ENCODE measurements around the gene SF3B3.
"Not testable (repeated sequence)": the region's sequence is repeated elsewhere in the genome, so short reads cannot be mapped to it uniquely, and the experiment has no call there.

SF3B3 gene

DNA sequence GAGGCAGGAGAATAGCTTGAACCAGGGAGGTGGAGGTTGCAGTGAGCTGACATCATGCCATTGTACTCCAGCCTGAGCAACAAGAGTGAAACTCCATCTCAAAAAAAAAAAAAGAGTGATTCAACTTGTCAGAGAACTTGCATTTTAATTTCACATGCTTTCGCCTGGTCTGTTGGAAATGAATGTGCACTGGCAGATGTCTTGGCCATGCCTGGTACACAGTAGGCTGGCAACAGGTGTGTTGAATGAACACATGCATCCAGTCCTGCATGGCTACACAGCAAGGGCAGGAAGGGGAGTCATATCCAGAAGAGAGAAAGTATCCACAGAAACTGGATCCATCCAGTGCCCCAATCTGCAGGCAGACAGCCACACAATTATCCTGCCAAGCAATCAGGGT is 11.8 kb upstream of the SF3B3 start:
- no peak for DNase-seq (ENCODE audit: low spot score)

DNA sequence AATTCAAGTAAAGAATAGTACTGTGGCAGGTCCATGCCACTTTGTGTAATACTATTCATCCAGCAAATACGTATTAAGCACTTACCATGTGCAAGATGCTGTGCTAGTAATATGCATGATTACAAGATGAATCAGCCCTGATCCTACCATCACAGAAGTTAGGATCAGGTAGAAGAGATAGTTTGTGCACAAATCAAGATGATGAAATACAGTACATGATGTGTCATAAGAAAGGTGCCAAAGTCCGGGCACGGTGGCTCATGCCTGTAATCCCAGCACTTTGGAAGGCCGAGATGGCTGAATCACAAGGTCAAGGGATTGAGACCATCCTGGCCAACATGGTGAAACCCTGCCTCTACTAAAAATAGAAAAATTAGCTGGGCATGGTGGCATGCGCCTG is 11.2 kb upstream of the SF3B3 start:
- DNase-seq (ENCODE audit: low spot score), result no peak

DNA sequence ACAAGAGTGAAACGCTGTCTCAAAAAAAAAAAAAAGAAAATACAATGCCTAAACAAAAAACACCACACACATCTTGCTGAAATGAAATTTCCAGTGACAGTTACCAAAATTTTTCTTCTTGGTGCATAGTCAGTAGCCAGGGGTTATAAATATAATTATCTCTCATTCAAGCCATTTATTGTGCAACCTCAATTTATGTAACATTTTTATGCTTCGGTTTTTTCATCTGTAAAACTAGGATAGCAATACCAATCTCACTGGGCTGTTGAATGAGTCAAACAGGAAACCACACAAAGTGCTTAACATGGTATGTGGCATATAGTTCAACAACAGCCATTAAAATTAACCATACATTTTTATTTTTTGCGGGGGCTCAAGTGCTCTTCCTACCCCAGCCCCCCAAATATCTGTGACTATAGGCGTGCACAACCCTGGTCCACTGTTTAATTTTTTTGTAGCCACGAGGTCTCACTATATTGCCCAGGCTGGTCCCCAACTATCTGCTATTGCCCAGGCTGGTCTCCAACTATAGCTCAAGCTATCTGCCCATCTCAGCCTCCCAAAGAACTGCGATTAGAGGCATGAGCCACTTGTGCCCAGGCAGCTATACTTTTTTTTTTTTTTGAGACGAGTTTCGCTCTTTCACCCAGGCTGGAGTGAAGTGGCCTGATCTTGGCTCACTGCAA is 2.9 kb upstream of the SF3B3 start:
- DNase-seq (ENCODE audit: low spot score), result no peak

DNA sequence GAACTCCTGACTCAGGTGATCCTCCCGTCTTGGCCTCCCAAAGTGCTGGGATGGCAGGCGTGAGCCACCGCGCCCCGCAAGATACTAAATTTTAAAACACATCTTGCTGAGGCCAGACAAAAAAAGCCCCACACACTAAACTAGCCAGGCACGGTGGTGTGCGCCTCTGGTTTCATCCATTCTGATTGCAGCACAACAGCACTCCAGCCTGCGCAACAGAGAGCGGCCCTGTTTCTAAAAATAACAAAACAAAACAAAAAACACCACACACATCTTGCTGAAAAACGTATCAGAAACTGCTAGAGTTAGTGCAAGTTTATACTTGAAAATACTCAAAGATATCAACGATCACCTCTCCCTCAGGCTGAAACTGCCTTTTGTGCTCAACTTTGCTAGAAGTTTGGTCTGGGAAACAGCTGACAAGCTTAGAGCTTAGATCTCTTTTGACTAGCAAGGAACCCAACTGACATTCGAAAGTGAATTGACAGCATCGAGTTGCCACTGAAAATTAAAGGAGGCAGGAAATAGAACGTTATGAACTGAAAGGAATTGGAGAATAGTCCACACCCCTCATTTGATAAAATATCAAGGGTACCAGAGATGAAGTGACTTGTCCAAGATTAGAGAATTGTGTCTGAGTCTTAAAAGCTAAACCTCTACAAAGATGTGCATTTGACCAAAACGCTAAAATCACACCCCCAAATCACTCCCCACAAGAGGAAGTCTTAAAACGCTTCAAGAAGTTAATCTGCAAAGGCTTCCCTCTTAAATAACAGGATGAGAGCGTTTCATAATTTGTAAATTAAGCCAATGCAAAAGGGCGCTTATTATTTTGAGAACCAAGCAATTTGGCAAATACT is 1.2 kb upstream of the SF3B3 start:
- no peak for DNase-seq (ENCODE audit: low spot score)

DNA sequence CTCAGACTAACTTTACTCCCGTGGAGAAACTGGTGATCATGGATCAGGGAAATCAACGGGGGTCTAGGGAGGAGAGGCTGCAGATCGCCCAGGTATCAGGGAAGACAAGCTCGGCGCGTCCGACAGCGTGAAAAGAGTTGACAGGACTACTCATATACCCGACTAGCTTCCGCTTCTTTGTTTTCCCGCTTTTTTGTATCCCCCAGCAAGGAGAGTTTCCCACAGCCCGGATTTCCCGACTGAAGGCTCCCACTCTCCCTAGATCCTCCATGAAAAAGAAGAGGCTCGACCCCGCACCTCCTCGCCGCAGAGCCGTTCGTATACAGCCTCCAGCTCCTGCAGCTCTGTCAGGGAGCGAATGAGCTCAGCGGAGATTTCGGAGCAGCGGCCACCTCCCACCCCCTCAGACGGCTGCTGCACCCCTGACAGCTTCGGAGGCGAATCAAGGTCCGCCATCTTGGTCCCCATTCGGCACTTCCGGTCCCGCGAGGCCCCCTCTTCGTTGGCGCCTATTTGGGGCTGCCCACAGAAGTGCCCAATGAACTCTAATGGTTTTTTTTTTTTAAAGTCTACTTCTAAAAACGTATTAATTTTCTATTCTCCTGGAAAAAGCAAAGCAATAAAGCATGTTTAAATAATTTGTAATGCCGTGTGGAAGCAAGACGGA is 407 bp upstream of the SF3B3 start, which contains the start of gene COG4:
Gene COG4, minus strand, starts transcription at position 479 of the 667 bp plus-strand sequence. Its CDS starts 11 bp downstream, at position 468.
- peak; percentile 93 for DNase-seq (ENCODE audit: low spot score)

DNA sequence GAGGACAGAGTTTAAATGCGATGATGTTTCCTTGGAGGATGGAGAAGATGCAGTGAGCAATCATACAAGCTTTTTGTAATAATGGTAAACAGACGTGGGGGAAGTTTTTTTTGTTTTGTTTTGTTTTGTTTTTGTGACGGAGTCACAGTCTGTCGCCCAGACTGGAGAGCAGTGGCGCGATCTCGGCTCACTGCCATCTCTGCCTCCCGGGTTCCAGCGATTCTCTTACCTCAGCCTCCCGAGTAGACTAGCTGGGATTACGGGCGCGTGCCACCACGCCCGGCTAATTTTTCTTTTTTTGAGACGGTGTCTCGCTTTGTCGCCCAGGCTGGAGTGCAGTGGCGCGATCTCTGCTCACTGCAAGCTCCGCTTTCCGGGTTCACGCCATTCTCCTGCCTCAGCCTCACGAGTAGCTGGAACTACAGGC is 796 bp downstream of the SF3B3 start:
- not testable (repeated sequence) for DNase-seq (ENCODE audit: low spot score)

DNA sequence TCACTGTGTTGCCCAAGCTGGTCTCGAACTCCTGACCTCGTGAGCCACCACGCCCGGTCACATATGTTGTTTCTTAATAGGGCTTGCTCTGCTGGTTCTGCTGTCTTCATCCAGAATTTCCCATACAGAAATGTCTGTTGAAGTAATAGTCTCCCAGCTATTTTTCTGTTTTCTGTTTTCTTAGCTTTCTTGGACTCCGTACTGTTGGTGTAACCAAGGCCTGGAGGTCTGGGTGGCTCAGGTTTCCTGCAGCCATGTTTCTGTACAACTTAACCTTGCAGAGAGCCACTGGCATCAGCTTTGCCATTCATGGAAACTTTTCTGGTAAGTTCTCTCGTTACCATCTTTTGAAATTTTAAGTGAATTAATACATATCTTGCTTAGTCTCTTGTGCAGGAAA is 2.8 kb downstream of the SF3B3 start:
- no peak for DNase-seq (ENCODE audit: low spot score)

DNA sequence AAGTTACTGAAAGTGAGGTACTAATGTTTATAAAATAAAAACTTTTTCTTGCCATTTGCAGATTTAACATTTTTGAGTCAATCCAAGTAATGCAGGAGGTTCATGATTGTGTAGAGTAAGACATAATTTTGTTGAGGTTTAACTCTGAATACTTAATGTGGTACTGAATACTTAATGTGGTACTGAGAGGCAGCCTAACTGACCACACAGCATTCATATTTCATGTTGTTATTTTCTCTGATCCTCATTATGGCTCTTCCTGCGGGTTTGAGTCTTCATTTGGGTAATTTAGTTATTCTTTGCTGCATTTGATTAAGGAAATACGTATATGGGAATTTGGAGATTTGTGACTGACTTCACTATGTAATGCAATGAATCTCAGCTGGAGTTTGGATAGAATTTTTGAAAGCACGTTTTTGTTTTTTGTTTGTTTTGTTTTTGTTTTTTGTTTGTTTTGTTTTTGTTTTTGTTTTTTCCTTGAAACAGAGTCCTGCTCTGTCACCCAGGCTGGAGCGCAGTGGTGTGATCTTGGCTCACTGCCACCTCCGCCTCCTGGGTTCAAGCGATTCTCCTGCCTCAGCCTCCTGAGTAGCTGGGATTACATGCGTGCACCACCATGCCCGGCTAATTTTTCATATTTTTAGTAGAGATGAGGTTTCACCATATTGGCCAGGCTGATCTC is 3.8 kb downstream of the SF3B3 start:
- DNase-seq (ENCODE audit: low spot score), result no peak

DNA sequence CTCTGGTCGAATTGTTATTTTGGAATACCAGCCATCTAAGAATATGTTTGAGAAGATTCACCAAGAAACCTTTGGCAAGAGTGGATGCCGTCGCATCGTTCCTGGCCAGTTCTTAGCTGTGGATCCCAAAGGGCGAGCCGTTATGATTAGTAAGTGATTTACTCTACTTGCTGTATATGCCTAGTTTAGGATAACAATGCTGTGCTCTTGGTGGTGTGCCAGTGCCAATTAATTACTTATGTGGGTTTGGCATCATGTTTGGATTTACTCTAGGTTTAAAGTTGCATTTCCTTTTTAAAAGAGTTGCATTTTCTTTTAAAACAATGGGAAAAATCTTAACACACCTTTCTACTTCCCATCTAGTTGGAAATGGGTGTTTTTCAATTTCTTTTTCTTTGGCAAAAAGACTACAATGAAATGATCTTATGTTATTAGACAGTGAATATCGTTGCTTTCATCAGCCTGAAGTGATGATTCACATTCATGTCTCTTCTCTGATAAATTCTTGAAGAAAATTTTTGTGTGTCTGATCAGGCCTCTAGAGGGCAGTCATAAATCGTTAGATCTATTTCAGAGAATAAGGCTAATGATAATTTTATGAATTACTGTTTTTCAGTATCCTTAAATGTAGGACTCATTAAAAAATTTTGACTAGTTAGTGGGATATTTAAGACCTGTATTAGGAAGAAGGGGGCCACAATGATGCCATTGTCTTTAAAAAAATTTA is 5.6 kb downstream of the SF3B3 start:
- no peak for DNase-seq (ENCODE audit: low spot score)

DNA sequence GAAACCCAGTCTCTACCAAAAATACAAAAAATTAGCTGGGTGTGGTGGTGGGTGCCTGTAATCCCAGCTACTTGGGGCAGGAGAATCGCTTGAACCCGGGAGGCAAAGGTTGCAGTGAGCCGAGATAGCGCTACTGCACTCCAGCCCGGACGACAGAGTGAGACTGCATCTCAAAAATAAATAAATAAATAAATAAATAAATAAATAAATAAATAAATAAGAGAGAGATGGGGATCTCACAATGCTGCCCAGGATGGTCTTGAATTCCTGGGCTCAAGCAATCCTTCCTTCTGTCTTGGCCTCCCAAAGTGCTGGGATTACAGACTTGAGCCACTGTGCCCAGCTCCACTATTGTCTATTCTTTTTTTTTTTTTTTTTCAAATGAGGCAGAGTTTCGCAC is 6.3 kb downstream of the SF3B3 start:
- not testable (repeated sequence) for DNase-seq (ENCODE audit: low spot score)

DNA sequence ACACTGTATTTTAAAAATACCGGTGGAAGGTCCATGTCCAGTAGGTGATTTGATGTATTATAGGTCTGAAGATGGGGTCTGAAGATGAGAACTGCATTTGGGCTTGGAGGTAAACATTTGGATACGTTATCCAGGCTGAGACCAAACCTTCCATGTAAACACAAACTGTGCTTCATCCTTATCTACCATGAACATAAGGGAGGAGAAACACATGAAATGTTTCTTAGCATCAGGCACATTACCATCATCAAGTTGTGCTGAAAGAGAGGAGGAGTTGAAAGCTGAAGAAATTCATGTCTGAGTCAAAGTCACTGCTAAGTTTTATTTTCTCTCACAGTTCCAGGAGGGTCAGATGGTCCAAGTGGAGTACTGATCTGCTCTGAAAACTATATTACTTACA is 11.4 kb downstream of the SF3B3 start:
- DNase-seq (ENCODE audit: low spot score), result no peak

DNA sequence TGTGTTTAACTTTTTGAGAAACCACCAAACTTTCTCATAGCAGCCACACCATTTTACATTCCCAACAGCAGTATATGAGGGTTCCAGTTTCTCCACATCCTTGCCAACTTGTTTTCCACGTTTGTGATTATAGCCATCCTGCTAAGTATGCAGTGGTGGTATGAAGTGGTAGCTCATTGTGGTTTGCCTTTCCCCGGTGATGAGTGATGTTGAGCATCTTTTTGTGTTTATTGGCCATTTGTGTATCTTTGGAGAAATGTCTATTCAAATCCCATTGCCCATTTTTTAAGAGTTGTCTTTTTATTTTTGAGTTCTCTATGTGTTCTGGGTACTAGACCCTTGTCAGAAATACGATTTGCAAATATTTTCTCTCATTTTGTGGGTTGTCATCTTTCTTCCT is 17.4 kb downstream of the SF3B3 start:
- no peak for DNase-seq (ENCODE audit: low spot score)

DNA sequence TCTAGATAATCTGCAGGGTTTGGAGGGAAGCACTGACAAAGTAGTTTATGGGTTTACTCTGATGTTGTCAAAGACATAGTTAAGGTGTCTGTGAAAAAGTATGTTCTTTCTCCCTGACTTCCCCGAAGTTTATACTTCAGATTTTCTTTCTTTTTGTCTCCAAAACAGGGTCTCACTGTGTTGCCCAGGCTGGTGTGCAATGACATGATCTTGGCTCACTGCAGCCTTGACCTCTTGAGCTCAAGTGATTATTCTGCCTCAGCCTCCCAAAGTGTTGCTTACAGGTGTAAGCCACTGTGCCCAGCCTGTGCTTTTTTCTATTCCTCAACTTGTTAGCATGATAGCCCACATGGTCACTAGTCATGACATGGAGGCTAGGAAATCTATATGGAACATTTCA is 20.9 kb downstream of the SF3B3 start:
- no peak for DNase-seq (ENCODE audit: low spot score)

DNA sequence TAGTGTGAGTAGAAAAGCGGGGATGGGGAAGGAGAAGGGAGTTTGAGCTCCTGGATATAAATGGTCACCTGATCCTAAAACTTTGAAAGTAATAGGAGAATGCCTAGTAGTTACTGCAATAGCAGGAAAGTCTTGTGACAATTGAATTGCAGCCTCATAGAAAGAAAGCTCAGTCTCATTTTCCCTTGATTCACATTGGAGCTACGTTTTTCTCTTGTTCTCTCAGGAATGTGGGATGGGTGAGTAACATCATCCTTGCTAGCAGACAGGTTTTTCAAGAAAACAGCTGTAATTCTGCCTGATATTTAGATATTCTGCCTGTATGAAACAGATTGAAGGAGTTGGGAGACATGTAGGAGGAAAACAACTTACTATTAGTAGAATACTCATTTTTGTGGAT is 25.3 kb downstream of the SF3B3 start:
- DNase-seq (ENCODE audit: low spot score), result no peak

DNA sequence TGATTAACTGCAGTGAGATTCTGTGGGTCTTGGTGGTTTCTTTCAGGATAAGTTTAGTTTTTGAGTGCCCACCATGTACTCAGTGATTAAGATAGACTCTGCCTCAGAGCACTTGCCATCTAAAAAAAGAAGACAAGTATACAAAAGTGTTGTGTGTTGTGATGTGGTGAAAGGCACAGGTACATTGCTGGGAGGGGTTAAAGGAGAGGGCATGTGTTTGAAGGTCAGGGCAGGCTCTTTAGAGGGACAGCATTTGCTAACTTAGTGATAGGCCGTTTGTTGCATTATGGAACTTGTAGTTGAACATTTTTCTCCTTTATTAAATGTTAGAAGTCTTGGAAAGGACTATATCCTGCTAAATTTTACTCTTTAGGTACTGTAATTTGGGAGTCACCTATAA is 26.5 kb downstream of the SF3B3 start:
- DNase-seq (ENCODE audit: low spot score), result no peak

DNA sequence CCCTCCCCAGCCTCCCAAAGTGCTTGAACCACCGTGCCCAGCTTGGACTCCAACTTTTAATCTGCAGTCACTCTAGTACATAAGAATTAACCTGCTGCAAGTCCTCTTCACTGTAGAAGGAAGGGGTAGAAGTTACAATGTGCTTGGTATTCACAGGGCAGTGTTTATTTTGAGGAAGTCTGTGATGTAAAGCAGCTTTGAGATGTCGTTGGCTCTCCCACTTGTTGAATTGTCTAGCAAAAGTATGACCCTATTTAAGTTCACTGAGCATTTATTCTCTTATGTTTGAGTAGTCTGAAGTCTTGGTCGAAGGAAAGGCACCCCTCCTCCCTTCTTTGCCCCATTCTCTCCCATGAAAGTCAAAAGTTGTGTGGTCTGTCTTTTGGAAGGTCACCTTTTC is 28.2 kb downstream of the SF3B3 start:
- no peak for DNase-seq (ENCODE audit: low spot score)

DNA sequence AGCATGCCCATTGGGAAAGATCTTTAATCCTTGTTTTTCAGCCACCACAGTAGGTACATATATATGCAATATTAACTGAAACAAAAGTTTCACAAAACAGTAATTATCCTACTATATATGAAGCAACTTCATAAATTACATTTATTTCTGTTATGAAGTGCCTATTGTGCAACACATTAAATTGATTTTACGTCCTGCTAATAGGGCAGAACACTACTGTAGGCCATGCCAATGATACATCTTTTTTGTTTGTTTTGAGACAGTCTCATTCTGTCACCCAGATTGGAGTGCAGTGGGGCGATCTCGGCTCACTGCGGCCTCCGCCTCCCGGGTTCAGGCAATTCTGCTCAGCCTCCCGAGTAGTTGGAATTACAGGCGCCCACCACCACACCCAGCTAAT is 29.1 kb downstream of the SF3B3 start:
- DNase-seq (ENCODE audit: low spot score), result no peak

DNA sequence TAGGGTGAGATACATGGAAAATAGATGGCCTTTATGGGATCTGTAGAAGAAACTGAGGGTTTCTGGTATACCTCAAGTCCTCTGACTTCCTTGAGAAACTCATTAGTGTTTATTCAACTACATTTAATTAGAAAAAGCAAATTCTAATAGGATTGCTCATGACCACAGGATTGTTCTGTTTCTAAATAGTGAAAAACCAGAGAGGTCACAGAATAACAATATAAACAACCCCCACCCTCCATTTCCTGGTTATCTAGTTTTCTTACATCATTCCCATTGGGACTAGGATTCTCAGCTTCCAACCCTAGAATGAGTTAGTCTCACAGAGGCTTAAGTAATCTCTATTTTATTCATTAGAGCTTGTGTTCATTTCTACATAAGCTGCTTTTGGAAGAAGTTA is 30.0 kb downstream of the SF3B3 start:
- DNase-seq (ENCODE audit: low spot score), result no peak

DNA sequence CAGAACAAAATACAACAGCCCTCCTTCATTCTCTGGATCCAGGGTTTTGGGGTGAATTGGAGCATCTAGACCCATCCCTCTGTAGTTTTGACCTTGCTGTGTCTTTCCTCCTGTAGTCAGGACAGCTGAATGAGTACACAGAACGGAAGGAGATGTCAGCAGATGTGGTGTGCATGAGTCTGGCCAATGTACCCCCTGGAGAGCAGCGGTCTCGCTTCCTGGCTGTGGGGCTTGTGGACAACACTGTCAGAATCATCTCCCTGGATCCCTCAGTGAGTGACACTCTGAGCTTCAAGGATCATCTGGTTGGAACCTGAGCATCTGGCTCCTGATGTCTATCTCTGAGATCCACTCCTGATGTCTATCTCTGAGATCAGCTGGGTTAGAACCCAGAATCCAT is 32.4 kb downstream of the SF3B3 start:
- DNase-seq (ENCODE audit: low spot score), result no peak

DNA sequence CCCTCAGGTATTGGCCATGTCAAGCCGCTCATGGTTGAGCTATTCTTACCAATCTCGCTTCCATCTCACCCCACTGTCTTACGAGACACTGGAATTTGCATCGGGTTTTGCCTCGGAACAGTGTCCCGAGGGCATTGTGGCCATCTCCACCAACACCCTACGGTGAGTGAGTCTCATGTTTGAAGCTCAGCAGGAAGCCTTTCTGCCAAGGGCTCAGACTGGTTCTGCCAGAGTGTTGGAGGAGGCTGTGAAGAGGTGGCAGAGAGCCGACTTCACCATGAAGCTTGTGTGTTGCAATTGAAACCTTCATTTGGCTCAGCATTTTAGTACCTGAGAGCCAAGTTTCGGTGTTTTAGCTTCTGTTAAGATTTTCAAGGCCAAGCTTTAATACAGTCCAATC is 38.0 kb downstream of the SF3B3 start:
- no peak for DNase-seq (ENCODE audit: low spot score)

DNA sequence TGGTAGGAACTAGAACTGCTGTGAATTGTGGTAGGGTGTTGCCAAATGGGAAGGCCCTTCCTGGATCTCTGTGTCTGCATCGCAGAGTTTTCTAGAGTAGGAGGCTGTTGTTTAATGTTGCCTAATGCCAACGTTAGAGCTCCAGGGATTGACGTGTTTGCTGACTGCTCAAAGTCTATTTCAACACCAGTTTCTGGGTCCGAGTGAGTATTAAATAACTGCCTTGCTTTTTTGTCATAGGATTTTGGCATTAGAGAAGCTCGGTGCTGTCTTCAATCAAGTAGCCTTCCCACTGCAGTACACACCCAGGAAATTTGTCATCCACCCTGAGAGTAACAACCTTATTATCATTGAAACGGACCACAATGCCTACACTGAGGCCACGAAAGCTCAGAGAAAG is 40.0 kb downstream of the SF3B3 start:
- DNase-seq (ENCODE audit: low spot score), result no peak

DNA sequence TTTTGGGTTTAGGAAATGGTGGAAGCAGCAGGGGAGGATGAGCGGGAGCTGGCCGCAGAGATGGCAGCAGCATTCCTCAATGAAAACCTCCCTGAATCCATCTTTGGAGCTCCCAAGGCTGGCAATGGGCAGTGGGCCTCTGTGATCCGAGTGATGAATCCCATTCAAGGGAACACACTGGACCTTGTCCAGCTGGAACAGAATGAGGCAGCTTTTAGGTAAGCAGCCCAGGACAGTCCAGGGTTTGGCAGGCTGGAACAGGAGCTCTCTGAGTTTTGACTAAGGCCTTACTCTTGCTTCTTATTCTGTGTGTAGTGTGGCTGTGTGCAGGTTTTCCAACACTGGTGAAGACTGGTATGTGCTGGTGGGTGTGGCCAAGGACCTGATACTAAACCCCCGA is 41.4 kb downstream of the SF3B3 start:
- DNase-seq (ENCODE audit: low spot score), result peak; percentile 58
